Transverse colon (tissue), 4 donors: ENCODE measurements around the gene THOC2. TPM values are rescaled to one million over a fixed set of nuclear protein-coding genes. Genes with fewer than 3 reads are reported as not detected.

Experiments
- DNase-seq: peaks from one replicate; pipeline ENCODE4 v3.0.0-alpha.2; 2019
- H3K27ac ChIP-seq, 4 donors: fragments of 200-600 bp; sonication (generic); 2 replicates each; pipeline ENCODE4 v1.5.1; 2016 to 2018; ENCODE audit warnings: inconsistent platforms in 4 of 4
- H3K27me3 ChIP-seq: fragments of 200-600 bp; sonication (generic); 2 replicates; pipeline ENCODE4 v1.5.1; 2017; ENCODE audit warnings: inconsistent platforms
- H3K36me3 ChIP-seq, 4 donors: fragments of 200-600 bp; sonication (generic); 2 replicates each; pipeline ENCODE4 v1.5.1; 2017 to 2019; ENCODE audit warnings: inconsistent platforms in 4 of 4
- H3K4me1 ChIP-seq, 4 donors: fragments of 200-600 bp; sonication (generic); 2 replicates each; pipeline ENCODE4 v1.5.1; 2017 to 2020; ENCODE audit warnings: inconsistent platforms in 4 of 4
- H3K4me3 ChIP-seq, 4 donors: fragments of 200-600 bp; sonication (generic); 1 replicate in 1 of 4; 2 replicates in 3 of 4; pipeline versions ENCODE4 v1.5.1 to v1.6.1; 2017 to 2019; ENCODE audit warnings: inconsistent platforms in 4 of 4
- H3K9me3 ChIP-seq, 2 donors: fragments of 200-600 bp; sonication (generic); 2 replicates each; pipeline ENCODE4 v1.5.1; 2017 to 2019; ENCODE audit warnings: inconsistent platforms in 2 of 2
- EP300 ChIP-seq: sonication (generic); formaldehyde crosslinking; IDR thresholded peaks from one replicate; pipeline ENCODE4 v1.6.1; 2017; ENCODE audit warnings: antibody characterized with exemption, low read depth
- POLR2A ChIP-seq: fragments of 450-650 bp; IDR thresholded peaks from one replicate; pipeline ENCODE4 v1.6.1; 2016; ENCODE audit warnings: antibody characterized with exemption, mild to moderate bottlenecking, moderate library complexity
- POLR2AphosphoS5 ChIP-seq, 3 donors: sonication (generic); formaldehyde crosslinking; IDR thresholded peaks; one replicate each; pipeline ENCODE4 v1.6.1; 2016; ENCODE audit warnings: antibody characterized with exemption in 3 of 3
- WGBS, 2 donors: methylation state at CpG; one replicate each; pipeline ENCODE4 v1.1.5; 2018; ENCODE audit warnings: low coverage in 1 of 2; 5-methylcytosine and 5-hydroxymethylcytosine counted together
- in situ Hi-C, 4 donors: fragments of 200-750 bp; cut with MboI; loops; one replicate each; pipeline versions ENCODE4 v1.15.0 to v1.15.1; 2017; ENCODE audit warnings: low sequenced_read_pairs in 3 of 4, low pct_ligation_motif_present in 1 of 4, low pct_unique_long_range_greater_than_20kb in 1 of 4
- intact Hi-C: fragments of 100-400 bp; cut with DNase I; formaldehyde crosslinking; loops from one replicate; pipeline ENCODE4 v1.15.1; 2023; ENCODE audit warnings: low total_unique reads
- total RNA-seq, 4 donors: library from RNA; depleted of rRNA; stranded (reverse); fragments of >200 nt; gene quantifications; one replicate each; pipeline ENCODE4 v1.1.0, GENCODE V29; 2016
- TF ChIP-seq, protein P1 (sequence below), 5 experiments: fragments of 200-600 bp in 3 of 5; fragments of 450-650 bp in 2 of 5; sonication (generic) in 3 of 5; IDR thresholded peaks; 1 replicate in 2 of 5; 2 replicates in 3 of 5; pipeline ENCODE4 v1.5.1; 2016 to 2017; ENCODE audit warnings: antibody characterized with exemption in 5 of 5, inconsistent platforms in 3 of 5, mild to moderate bottlenecking in 2 of 5, moderate library complexity in 1 of 5

The THOC2 gene
- total RNA-seq, 4 donors from 2014 or later = 49.4 to 149 (median 114) TPM

GRCh38 chrX:123625952-123626351, 106.9 kb downstream of the THOC2 start:
- Histone ChIP-seq H3K9me3 (no peaks in the 10 kb centered on the region), H3K4me3 (no peak overlapping the region), H3K4me1 (no peaks in the 10 kb centered on the region), H3K36me3 (no peaks in the 10 kb centered on the region), H3K27me3 (no peaks in the 10 kb centered on the region), H3K27ac (no peak overlapping the region)
- DNase-seq = no peak
- TF ChIP-seq, protein P1, sequence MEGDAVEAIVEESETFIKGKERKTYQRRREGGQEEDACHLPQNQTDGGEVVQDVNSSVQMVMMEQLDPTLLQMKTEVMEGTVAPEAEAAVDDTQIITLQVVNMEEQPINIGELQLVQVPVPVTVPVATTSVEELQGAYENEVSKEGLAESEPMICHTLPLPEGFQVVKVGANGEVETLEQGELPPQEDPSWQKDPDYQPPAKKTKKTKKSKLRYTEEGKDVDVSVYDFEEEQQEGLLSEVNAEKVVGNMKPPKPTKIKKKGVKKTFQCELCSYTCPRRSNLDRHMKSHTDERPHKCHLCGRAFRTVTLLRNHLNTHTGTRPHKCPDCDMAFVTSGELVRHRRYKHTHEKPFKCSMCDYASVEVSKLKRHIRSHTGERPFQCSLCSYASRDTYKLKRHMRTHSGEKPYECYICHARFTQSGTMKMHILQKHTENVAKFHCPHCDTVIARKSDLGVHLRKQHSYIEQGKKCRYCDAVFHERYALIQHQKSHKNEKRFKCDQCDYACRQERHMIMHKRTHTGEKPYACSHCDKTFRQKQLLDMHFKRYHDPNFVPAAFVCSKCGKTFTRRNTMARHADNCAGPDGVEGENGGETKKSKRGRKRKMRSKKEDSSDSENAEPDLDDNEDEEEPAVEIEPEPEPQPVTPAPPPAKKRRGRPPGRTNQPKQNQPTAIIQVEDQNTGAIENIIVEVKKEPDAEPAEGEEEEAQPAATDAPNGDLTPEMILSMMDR (IDR thresholded peaks at IDR 0.05) = no peak
- TF ChIP-seq POLR2AphosphoS5 (IDR thresholded peaks at IDR 0.05) = no peak
- TF ChIP-seq EP300 = no peak
- no peak for TF ChIP-seq POLR2A
- intact Hi-C loops = no loop called here
- in situ Hi-C loops = no loop called here
- WGBS, 2 donors = 65 to 88% methylated on average over 2 of the region's 2 CpGs

DNA sequence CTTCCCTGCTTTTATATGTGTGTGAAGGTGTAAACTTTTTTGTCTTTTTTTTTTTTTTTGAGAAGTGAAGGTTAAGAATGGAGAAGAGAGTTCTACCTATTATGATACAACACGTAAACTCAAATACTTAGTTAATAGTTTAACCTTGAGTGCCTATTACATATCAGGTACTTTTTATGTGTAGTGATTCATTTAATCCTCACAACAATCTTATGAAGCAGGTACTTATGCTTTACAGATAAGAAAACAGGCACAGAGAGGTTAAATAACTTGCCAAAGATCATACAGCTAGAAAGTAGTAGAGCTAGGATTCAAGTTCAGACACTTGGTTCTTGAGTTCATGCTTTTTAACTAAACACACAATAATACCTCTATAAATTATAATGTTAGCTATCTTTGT, 107.4 kb downstream of the THOC2 start:
- Histone ChIP-seq H3K27me3 (no peaks in the 10 kb centered on the region), H3K4me1 (no peaks in the 10 kb centered on the region), H3K4me3 (no peak overlapping the region), H3K9me3 (no peaks in the 10 kb centered on the region), H3K36me3 (no peaks in the 10 kb centered on the region), H3K27ac (no peak overlapping the region)
- in situ Hi-C loops = no loop called here
- TF ChIP-seq, protein P1 (IDR thresholded peaks at IDR 0.05) = no peak
- TF ChIP-seq POLR2AphosphoS5 (IDR thresholded peaks at IDR 0.05) = no peak
- TF ChIP-seq EP300 = no peak
- TF ChIP-seq POLR2A = no peak
- DNase-seq = no peak
- WGBS, 2 donors = 88% methylated on average over 1 of the region's 1 CpG; no CpG with 5 or more reads in 1 of the 2 donors
- intact Hi-C loops = no loop called here

DNA sequence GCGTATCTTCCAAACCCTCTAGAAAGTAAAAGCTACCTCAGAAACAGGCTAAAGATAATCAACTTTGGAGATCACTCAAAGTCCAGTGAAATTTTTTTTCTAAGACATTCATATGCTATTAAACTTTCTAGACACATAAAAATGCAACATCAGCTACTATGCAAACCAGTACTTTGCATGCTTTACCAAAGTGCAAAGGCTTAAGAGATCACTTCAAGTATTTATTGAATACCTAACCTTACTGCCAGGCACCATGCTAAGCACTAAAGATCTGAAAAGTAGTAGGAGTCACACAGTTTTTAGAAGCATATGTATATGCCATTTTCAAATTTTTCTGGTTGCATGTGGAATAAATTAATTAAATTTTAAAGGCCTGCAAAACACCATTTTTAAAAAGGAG, 115.8 kb downstream of the THOC2 start:
- WGBS, 2 donors = 95% methylated on average over 1 of the region's 1 CpG; no CpG with 5 or more reads in 1 of the 2 donors
- TF ChIP-seq, protein P1 (IDR thresholded peaks at IDR 0.05) = no peak
- TF ChIP-seq POLR2A (no peak), POLR2AphosphoS5 (IDR thresholded peaks at IDR 0.05) (no peak), EP300 (no peak)

GRCh38 chrX:123610915-123611314, 121.9 kb downstream of the THOC2 start:
- Histone ChIP-seq H3K4me3 (no peak overlapping the region), H3K27me3 (no peaks in the 10 kb centered on the region), H3K27ac (no peak overlapping the region), H3K4me1 (no peaks in the 10 kb centered on the region), H3K9me3 (no peaks in the 10 kb centered on the region), H3K36me3 (no peaks in the 10 kb centered on the region)
- intact Hi-C loops = no loop called here
- TF ChIP-seq POLR2A = no peak
- TF ChIP-seq POLR2AphosphoS5 (IDR thresholded peaks at IDR 0.05) = no peak
- TF ChIP-seq, protein P1 (IDR thresholded peaks at IDR 0.05) = no peak
- no peak for TF ChIP-seq EP300
- in situ Hi-C loops = no loop called here
- DNase-seq = no peak
- 85 to 100% methylated on average over 2 of the region's 2 CpGs for WGBS, 2 donors

More for the DNA sequence above, 115.8 kb downstream of the THOC2 start:
- in situ Hi-C loops (no loop called here), intact Hi-C loops (no loop called here)
- DNase-seq = no peak
- Histone ChIP-seq H3K4me1 (no peaks in the 10 kb centered on the region), H3K36me3 (peaks cover 0 to 4% (median 0%) of the 10 kb centered on the region in 4 donors), H3K27ac (no peak overlapping the region), H3K4me3 (no peak overlapping the region), H3K27me3 (no peaks in the 10 kb centered on the region), H3K9me3 (no peaks in the 10 kb centered on the region)
